Ovary (tissue), 10 donors: ENCODE results near the gene FGF9. TPM values are rescaled to one million over a fixed set of nuclear protein-coding genes. Genes with fewer than 3 reads are reported as not detected.

ENCODE experiments used
- DNase-seq, 5 donors: peaks; one replicate each; pipeline ENCODE4 v3.0.0-alpha.2; 2019 to 2020
- H3K27ac ChIP-seq, 2 donors: fragments of 200-600 bp; one replicate each; pipeline versions ENCODE4 v1.5.1 to v1.8.0; 2019 to 2022
- H3K27me3 ChIP-seq: fragments of 200-600 bp; one replicate; pipeline ENCODE4 v1.8.0; 2022
- H3K36me3 ChIP-seq: fragments of 200-600 bp; sonication (generic); one replicate; pipeline ENCODE4 v1.5.1; 2019
- H3K4me1 ChIP-seq: one replicate; pipeline ENCODE4 v1.8.1; 2013; ENCODE audit warnings: mild to moderate bottlenecking, moderate library complexity; ENCODE audit not compliant: insufficient read depth
- H3K4me3 ChIP-seq: fragments of 200-600 bp; sonication (generic); one replicate; pipeline ENCODE4 v1.5.1; 2017
- H3K9me3 ChIP-seq, 2 donors: fragments of 200-600 bp in 1 of 2; sonication (generic) in 1 of 2; one replicate each; pipeline versions ENCODE4 v1.5.1 to v1.8.1; 2013 to 2019; ENCODE audit warnings: mild to moderate bottlenecking in 1 of 2, moderate library complexity in 1 of 2
- EP300 ChIP-seq: sonication (generic); formaldehyde crosslinking; IDR thresholded peaks from one replicate; pipeline ENCODE4 v1.6.1; 2017; ENCODE audit warnings: antibody characterized with exemption
- POLR2A ChIP-seq: fragments of 450-650 bp; IDR thresholded peaks from one replicate; pipeline ENCODE4 v1.6.1; 2017; ENCODE audit warnings: antibody characterized with exemption, mild to moderate bottlenecking, moderate library complexity
- WGBS, 3 donors: extraction: QIAGEN DNeasy Blood & Tissue Kit in 1 of 3; methylation state at CpG; one replicate each; pipeline versions ENCODE4 v1.1.5 to v1.1.7; 2013 to 2017; 5-methylcytosine and 5-hydroxymethylcytosine counted together
- intact Hi-C, 4 donors: fragments of 100-400 bp; cut with DNase I; formaldehyde crosslinking; loops; one replicate each; pipeline versions ENCODE4 v1.11.0 to v1.15.1; 2022 to 2023
- long read RNA-seq, 3 donors: library from polyadenylated mRNA in 2 of 3; unstranded in 2 of 3; transcript quantifications; one replicate each; pipeline ENCODE4 v2.0.0 and lab custom pipeline, GENCODE V29; 2021 to 2026
- polyA plus RNA-seq, 2 donors: library from polyadenylated mRNA; stranded (reverse); fragments of 200-250 nt in 1 of 2; fragments of 350-450 nt in 1 of 2; fragmentation: Illumina TruSeq in 1 of 2; extraction: RNeasy Lipid Tissue Mini Kit (QIAGEN cat#74804) in 1 of 2; gene quantifications; one replicate each; pipeline ENCODE4 v1.2.3, GENCODE V29; 2013 to 2014
- total RNA-seq, 7 donors: library from RNA; depleted of rRNA in 2 of 7; stranded (reverse); fragments of >200 nt in 2 of 7; fragmentation: NEBNext Ultra II Directional in 3 of 7; extraction: Animal tissue kit (Norgen Biotek cat#: 25700) in 3 of 7; gene quantifications; one replicate each; pipeline versions ENCODE4 v1.1.0 to v1.2.4, GENCODE V29; 2016 to 2023
- TF ChIP-seq, protein P1 (sequence below), 3 donors: fragments of 450-650 bp in 2 of 3; fragments of 200-600 bp in 1 of 3; IDR thresholded peaks; one replicate each; pipeline versions ENCODE4 v1.5.1 to v1.8.0; 2016 to 2022; ENCODE audit warnings: antibody characterized with exemption in 3 of 3, mild to moderate bottlenecking in 1 of 3
- donor health status: DM: no; HTN: no; CAD: no; lungs with moderate emphysema.
- donor health status: DM: no; HTN: no; CAD: no.
- donor health status: Bipolar disorder and iron deficiency.
- donor health status: DM: yes; HTN: yes; CAD: no.
- donor health status: DM: no; HTN: no; CAD: no.
- donor health status: DM: yes; HTN: yes; CAD: no.

Gene FGF9
- total RNA-seq (1 to 10 TPM in 3 of 7 donors, under 1 TPM in 4; 0.15 to 2.8 (median 0.81) TPM), polyA plus RNA-seq (1 to 10 TPM in 1 of 2 donors, under 1 TPM in 1; 0.18 to 1.5 TPM)
- long read RNA-seq, donor 1, full-length matches to known transcripts: 2 of 2 reads
- long read RNA-seq, donor 1, partial matches to known transcripts: 0 of 2 reads
- long read RNA-seq, donor 1, other reads (novel, unspliced or antisense): 0 of 2 reads
- long read RNA-seq, donor 2, full-length matches to known transcripts: 7 of 7 reads
- long read RNA-seq, donor 2, partial matches to known transcripts: 0 of 7 reads
- long read RNA-seq, donor 2, other reads (novel, unspliced or antisense): 0 of 7 reads
- long read RNA-seq, donor 3, full-length matches to known transcripts: 1 of 1 reads
- long read RNA-seq, donor 3, partial matches to known transcripts: 0 of 1 reads
- long read RNA-seq, donor 3, other reads (novel, unspliced or antisense): 0 of 1 reads

DNA sequence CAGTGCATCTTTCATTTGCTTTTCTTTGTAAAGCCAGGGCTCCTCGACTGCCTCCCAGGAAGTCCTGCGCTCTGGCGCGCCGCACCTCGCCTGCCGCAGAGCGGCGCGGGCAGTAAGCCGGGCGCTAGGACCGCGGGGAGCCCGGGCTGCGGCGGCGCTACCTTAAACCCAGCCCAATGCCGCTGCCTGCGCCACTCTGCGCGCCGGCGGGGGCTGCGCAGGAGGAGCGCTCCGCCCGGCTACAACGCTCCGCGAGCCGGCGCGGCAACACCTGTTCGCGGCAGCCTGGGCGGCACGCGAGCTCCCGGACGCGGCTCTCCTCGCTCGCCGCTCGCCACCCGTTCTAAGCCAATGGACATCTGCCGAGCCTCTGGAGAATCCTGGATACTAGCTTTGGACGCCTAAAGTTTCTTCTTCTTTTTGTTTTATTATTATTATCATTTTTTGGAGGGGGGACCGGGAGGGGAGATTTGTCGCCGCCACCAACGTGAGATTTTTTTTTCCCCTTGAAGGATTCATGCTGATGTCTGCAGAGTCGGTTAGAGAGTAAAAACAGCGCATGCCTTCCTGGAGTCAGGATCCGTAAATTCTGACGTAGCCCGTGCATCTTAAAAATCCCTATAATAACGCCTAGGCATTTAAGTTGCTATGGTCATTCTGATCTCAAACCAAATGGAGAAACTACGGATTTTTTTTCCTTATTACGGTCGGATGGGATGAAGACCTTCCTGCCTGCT is at the start of gene FGF9:
FGF9 (plus strand) TSS at position 191 of the 737 bp plus-strand sequence. CDS start 840 bp downstream, outside the sequence.
- no peaks in the 10 kb centered on the region for H3K36me3 ChIP-seq
- peak within 1 kb of the TSS; percentile 42 for H3K4me3 ChIP-seq
- peak; percentile 50 to 74 (median 68) for DNase-seq
- intact Hi-C loops: no loop called here
- H3K27me3 ChIP-seq: no peaks in the 10 kb centered on the region
- H3K9me3 ChIP-seq: no peaks in the 10 kb centered on the region
- H3K4me1 ChIP-seq: peaks cover 9% of the 10 kb centered on the region
- 0% methylated on average over 53 to 62 of the region's 62 CpGs for WGBS, 3 donors
- peak within 1 kb of the TSS; percentile 41 to 66 for H3K27ac ChIP-seq
- TF ChIP-seq, protein P1, sequence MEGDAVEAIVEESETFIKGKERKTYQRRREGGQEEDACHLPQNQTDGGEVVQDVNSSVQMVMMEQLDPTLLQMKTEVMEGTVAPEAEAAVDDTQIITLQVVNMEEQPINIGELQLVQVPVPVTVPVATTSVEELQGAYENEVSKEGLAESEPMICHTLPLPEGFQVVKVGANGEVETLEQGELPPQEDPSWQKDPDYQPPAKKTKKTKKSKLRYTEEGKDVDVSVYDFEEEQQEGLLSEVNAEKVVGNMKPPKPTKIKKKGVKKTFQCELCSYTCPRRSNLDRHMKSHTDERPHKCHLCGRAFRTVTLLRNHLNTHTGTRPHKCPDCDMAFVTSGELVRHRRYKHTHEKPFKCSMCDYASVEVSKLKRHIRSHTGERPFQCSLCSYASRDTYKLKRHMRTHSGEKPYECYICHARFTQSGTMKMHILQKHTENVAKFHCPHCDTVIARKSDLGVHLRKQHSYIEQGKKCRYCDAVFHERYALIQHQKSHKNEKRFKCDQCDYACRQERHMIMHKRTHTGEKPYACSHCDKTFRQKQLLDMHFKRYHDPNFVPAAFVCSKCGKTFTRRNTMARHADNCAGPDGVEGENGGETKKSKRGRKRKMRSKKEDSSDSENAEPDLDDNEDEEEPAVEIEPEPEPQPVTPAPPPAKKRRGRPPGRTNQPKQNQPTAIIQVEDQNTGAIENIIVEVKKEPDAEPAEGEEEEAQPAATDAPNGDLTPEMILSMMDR (IDR thresholded peaks at IDR 0.05): no peak
- TF ChIP-seq POLR2A (no peak), EP300 (no peak)

DNA sequence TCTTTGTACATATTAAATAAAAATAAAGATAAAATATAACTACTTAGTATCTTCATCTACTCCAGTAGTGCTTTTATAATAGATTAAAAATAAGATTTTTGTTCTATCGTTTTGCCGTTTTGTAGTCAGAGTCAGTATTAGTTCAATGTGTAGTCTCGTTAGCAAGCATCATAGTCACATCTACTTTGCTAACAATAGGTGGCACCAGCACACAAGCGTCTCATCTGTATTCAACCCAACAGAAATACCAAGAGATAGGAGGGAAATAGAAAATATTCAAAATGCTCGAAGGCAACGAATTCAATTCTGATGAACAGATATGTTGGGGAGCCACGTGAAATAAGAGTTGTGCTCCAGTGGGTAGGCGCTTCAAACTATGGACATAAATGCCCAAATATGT is 45.5 kb upstream of the FGF9 start:
- H3K4me1 ChIP-seq: no peaks in the 10 kb centered on the region
- H3K4me3 ChIP-seq: no peak overlapping the region
- intact Hi-C loops: no loop called here
- no peak for TF ChIP-seq POLR2A
- TF ChIP-seq, protein P1 (IDR thresholded peaks at IDR 0.05): no peak
- no peaks in the 10 kb centered on the region for H3K36me3 ChIP-seq
- WGBS, 3 donors: 29 to 48% (median 31%) methylated on average over 8 of the region's 8 CpGs
- DNase-seq: no peak
- no peaks in the 10 kb centered on the region for H3K27me3 ChIP-seq
- H3K9me3 ChIP-seq: no peaks in the 10 kb centered on the region
- no peak overlapping the region for H3K27ac ChIP-seq

DNA sequence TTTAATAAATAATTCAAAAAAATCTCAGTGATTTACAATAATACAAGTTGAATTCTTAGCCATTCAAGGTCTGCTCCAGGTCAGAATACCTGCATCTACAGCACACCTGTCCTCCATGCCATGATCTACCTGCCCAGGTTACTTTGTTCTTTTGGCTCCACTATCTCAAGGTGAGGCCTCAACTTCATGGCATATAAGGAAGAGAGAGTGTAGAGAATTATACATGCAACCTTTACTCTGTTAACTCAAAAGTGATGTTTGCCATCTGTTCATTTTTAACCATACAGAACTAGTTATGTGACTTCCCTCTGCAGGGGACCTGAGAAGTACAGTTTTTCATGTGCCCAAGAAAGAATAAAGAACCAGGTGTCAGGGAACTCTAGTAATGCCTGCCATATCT is 38.7 kb upstream of the FGF9 start:
- no peaks in the 10 kb centered on the region for H3K4me1 ChIP-seq
- H3K27ac ChIP-seq: no peak overlapping the region
- H3K9me3 ChIP-seq: no peaks in the 10 kb centered on the region
- no peaks in the 10 kb centered on the region for H3K27me3 ChIP-seq
- DNase-seq: no peak
- intact Hi-C loops: loop anchor here in 1 of 4 donors (10.0 kb wide), 1 partner anchor 1123 kb away; no protein-coding TSS in a partner anchor
- H3K4me3 ChIP-seq: no peak overlapping the region
- no peaks in the 10 kb centered on the region for H3K36me3 ChIP-seq
- TF ChIP-seq, protein P1 (IDR thresholded peaks at IDR 0.05): no peak
- TF ChIP-seq POLR2A: no peak
- no peak for TF ChIP-seq EP300

DNA sequence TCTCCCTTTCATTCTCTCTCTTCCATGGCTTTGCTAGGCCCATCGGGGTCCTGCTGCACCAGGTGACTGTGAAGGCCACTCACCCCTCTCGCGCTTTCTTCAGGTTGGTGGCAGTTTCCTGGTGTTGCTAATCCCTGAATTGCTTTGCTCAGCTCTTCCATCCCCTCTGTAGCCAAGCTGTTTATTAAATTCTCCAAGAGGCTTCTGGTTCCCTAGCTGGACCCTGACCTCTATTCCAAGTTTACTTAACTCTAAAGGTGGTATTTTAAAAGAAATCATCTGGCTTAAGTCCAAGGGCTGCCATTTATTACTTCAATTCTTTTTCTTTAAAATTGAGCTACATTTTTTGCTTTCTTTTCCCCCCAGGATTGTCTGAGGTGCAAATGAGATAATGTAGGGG is 34.2 kb upstream of the FGF9 start:
- no peak overlapping the region for H3K4me3 ChIP-seq
- 78 to 92% (median 81%) methylated on average over 3 of the region's 3 CpGs for WGBS, 3 donors
- no peak for DNase-seq
- H3K36me3 ChIP-seq: no peaks in the 10 kb centered on the region
- no peaks in the 10 kb centered on the region for H3K9me3 ChIP-seq
- no peaks in the 10 kb centered on the region for H3K4me1 ChIP-seq
- no peaks in the 10 kb centered on the region for H3K27me3 ChIP-seq
- no peak overlapping the region for H3K27ac ChIP-seq
- TF ChIP-seq POLR2A: no peak
- TF ChIP-seq EP300: no peak
- TF ChIP-seq, protein P1 (IDR thresholded peaks at IDR 0.05): no peak
- intact Hi-C loops: loop anchor here in 2 of 4 donors (5.0 to 10.0 kb wide), 2 partner anchors 1116 to 1118 kb away; no protein-coding TSS in a partner anchor
